Lung (tissue), 12 donors: ENCODE measurements around the gene ARHGAP29. TPM values are rescaled to one million over a fixed set of nuclear protein-coding genes. Genes with fewer than 3 reads are reported as not detected.

ENCODE experiments used
- ATAC-seq: fragments of 200-7000 bp; cut with Tn5 transposase; one replicate; pipeline ENCODE4 v1.9.1; 2020; ENCODE audit warnings: moderate number of reproducible peaks; ENCODE audit not compliant: insufficient read depth, low FRiP score
- DNase-seq, 3 donors: peaks; one replicate each; pipeline ENCODE4 v3.0.0-alpha.2; 2013 to 2017
- H3K27ac ChIP-seq, 2 donors: one replicate each; pipeline ENCODE4 v1.5.1; 2013; ENCODE audit warnings: mild to moderate bottlenecking in 2 of 2, moderate library complexity in 2 of 2, control low read depth in 1 of 2, inconsistent platforms in 1 of 2, low read depth in 1 of 2, low read length in 1 of 2
- H3K27me3 ChIP-seq, 3 donors: one replicate each; pipeline ENCODE4 v1.5.1; 2013; ENCODE audit warnings: low read length in 2 of 3; ENCODE audit not compliant: control insufficient read depth in 3 of 3, insufficient read depth in 3 of 3
- H3K36me3 ChIP-seq, 4 donors: one replicate each; pipeline ENCODE4 v1.5.1; 2013; ENCODE audit warnings: low read length in 4 of 4, mild to moderate bottlenecking in 1 of 4, moderate library complexity in 1 of 4; ENCODE audit not compliant: control insufficient read depth in 4 of 4, insufficient read depth in 4 of 4
- H3K4me1 ChIP-seq, 5 donors: one replicate each; pipeline ENCODE4 v1.5.1; 2013; ENCODE audit warnings: low read length in 5 of 5, mild to moderate bottlenecking in 2 of 5, moderate library complexity in 1 of 5; ENCODE audit not compliant: control insufficient read depth in 5 of 5, insufficient read depth in 5 of 5
- H3K4me3 ChIP-seq: one replicate; pipeline ENCODE4 v1.5.1; 2013; ENCODE audit warnings: mild to moderate bottlenecking, control low read depth, moderate library complexity
- H3K9ac ChIP-seq, 2 donors: one replicate each; pipeline ENCODE4 v1.5.1; 2013; ENCODE audit warnings: low read length in 2 of 2, control low read depth in 1 of 2; ENCODE audit not compliant: insufficient read depth in 1 of 2
- H3K9me3 ChIP-seq, 4 donors: one replicate each; pipeline ENCODE4 v1.5.1; 2013; ENCODE audit warnings: low read length in 3 of 4, mild to moderate bottlenecking in 1 of 4, moderate library complexity in 1 of 4; ENCODE audit not compliant: control insufficient read depth in 4 of 4, insufficient read depth in 3 of 4
- CTCF ChIP-seq: IDR thresholded peaks from 2 replicates; pipeline ENCODE4 v1.5.1; 2012; ENCODE audit warnings: mild to moderate bottlenecking; ENCODE audit errors: control extremely low read depth, extremely low read depth
- WGBS, 2 donors: extraction: QIAGEN DNeasy Blood & Tissue Kit; methylation state at CpG; one replicate each; pipeline ENCODE4 v1.1.7; 2013; 5-methylcytosine and 5-hydroxymethylcytosine counted together
- polyA plus RNA-seq, 2 donors: library from polyadenylated mRNA; stranded (reverse); fragments of 200-250 nt; gene quantifications; one replicate each; pipeline ENCODE4 v1.2.1, GENCODE V29; 2013
- total RNA-seq, 2 donors: library from RNA; depleted of rRNA in 1 of 2; stranded (reverse); fragments of >200 nt in 1 of 2; gene quantifications; one replicate each; pipeline ENCODE4 v1.2.1, GENCODE V29; 2014 to 2021
- donor health status: control.
- donor health status: control.
- donor health status: Bipolar disorder and iron deficiency.
- donor health status: healthy.
- donor health status: DM: yes; HTN: yes; CAD: no.

ARHGAP29 gene
- total and polyA plus RNA-seq, 4 donors: 13.3 to 144 (median 30.4) TPM

- DNase-seq (no peak), ATAC-seq (no peak)
- Histone ChIP-seq H3K4me3 (no peak overlapping the region), H3K36me3 (no peaks in the 10 kb centered on the region), H3K27ac (no peak overlapping the region), H3K4me1 (peaks cover 0 to 14% (median 0%) of the 10 kb centered on the region in 5 donors), H3K9me3 (no peaks in the 10 kb centered on the region), H3K27me3 (no peaks in the 10 kb centered on the region), H3K9ac (no peak overlapping the region)
- no peak for TF ChIP-seq CTCF
- WGBS, 2 donors: 40 to 66% methylated on average over 1 of the region's 1 CpG
Observed at GRCh38 chr1:94191216-94191615, 46.2 kb downstream of the ARHGAP29 start.

GRCh38 chr1:94186946-94187345 lies 50.4 kb downstream of the ARHGAP29 start:
- Histone ChIP-seq H3K36me3 (peaks cover 0 to 3% (median 2%) of the 10 kb centered on the region in 4 donors), H3K4me3 (peak overlapping the region; percentile 4), H3K27ac (no peak overlapping the region), H3K9ac (no peak overlapping the region), H3K27me3 (no peaks in the 10 kb centered on the region), H3K9me3 (no peaks in the 10 kb centered on the region), H3K4me1 (peaks cover 0 to 15% (median 0%) of the 10 kb centered on the region in 5 donors)
- whole genome bisulfite sequencing, 2 donors: 83 to 88% methylated on average over 3 of the region's 3 CpGs
- DNase-seq (no peak), ATAC-seq (no peak)
- TF ChIP-seq CTCF: no peak

- Histone ChIP-seq H3K36me3 (peaks cover 0 to 12% (median 6%) of the 10 kb centered on the region in 4 donors), H3K9ac (no peak overlapping the region), H3K27ac (no peak overlapping the region), H3K9me3 (no peaks in the 10 kb centered on the region), H3K4me1 (peaks cover 0 to 11% (median 0%) of the 10 kb centered on the region in 5 donors), H3K4me3 (no peak overlapping the region), H3K27me3 (no peaks in the 10 kb centered on the region)
- 75 to 83% methylated on average over 3 of the region's 3 CpGs for WGBS, 2 donors
- ATAC-seq (no peak), DNase-seq (no peak)
- TF ChIP-seq CTCF: no peak
Observed at GRCh38 chr1:94183197-94183815, 54.1 kb downstream of the ARHGAP29 start.

GRCh38 chr1:94182191-94182590 lies 55.2 kb downstream of the ARHGAP29 start:
- H3K36me3 ChIP-seq: peaks cover 0 to 15% (median 7%) of the 10 kb centered on the region in 4 donors
- H3K9me3 ChIP-seq: no peaks in the 10 kb centered on the region
- no peak overlapping the region for H3K9ac ChIP-seq
- no peaks in the 10 kb centered on the region for H3K27me3 ChIP-seq
- 94 to 96% methylated on average over 1 of the region's 1 CpG for WGBS, 2 donors
- ATAC-seq (no peak), DNase-seq (no peak)
- peaks cover 0 to 11% (median 0%) of the 10 kb centered on the region in 5 donors for H3K4me1 ChIP-seq
- TF ChIP-seq CTCF: no peak
- H3K27ac ChIP-seq: no peak overlapping the region
- no peak overlapping the region for H3K4me3 ChIP-seq
